ENCODE data around the gene MEF2C.

The MEF2C gene

DNA sequence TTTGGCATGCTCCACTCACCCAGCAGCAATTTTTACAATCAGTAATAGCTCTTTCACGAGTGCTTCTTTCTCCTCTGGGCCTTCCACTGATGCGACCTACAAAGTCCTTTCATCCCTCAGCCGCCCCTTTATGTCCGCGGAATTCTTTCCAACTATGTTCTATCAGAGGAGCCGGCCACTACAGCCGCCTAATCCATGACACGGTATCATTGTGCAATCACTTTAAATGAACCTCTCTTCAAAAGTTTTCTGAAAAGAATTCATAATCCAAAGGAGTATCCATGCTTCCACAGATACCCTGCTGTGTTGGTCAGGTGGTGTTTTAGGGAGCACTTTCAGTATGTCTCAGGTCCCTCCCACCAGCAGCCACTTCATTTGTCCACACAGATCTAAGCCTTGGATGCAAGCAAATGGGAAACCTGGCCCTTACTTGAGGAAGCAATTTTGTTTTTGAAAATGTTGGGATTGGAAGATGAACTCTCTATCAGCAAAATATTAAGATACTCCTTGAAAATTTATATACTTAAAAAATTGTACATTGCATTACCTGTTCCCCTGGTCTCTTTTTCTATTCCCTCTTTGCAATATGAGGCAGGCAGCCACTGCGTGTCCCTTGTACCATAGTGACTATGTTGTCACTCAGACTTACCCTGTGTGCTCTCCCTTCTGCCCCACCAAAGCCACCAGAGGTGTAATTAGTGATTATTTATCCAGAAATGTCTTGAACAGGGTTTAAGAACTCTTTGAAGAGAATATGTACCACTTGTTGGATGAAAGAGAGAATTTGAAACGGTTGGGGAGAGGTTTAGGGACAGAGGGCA lies 12.9 kb upstream of the MEF2C start:
- no peak overlapping the region for H3K4me3 ChIP-seq (ENCODE audit: low read length)
- TF ChIP-seq, protein P1, sequence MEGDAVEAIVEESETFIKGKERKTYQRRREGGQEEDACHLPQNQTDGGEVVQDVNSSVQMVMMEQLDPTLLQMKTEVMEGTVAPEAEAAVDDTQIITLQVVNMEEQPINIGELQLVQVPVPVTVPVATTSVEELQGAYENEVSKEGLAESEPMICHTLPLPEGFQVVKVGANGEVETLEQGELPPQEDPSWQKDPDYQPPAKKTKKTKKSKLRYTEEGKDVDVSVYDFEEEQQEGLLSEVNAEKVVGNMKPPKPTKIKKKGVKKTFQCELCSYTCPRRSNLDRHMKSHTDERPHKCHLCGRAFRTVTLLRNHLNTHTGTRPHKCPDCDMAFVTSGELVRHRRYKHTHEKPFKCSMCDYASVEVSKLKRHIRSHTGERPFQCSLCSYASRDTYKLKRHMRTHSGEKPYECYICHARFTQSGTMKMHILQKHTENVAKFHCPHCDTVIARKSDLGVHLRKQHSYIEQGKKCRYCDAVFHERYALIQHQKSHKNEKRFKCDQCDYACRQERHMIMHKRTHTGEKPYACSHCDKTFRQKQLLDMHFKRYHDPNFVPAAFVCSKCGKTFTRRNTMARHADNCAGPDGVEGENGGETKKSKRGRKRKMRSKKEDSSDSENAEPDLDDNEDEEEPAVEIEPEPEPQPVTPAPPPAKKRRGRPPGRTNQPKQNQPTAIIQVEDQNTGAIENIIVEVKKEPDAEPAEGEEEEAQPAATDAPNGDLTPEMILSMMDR (conservative IDR thresholded peaks at IDR 0.05; ENCODE audit: low read length) = no peak

DNA sequence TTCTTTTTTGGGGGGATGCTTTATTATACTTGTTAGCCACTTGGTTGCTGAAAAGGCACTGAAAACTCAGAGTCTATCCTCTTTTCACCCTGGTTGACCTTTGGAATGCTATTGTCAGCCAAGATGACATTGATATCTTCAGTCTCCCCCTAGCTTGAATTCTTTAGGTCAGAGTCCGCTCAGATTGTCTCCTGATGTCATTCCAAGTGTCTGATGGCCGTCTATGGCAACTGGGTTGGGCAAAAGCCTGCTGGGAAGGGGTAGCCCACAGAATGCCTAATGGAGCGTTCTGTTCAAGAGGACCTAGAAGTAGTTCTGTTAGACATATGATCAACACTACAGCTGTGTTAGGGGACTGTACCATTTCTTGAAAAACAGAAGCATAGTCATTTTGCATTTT lies 9.7 kb upstream of the MEF2C start:
- H3K4me3 ChIP-seq (ENCODE audit: low read length) = no peak overlapping the region
- DNase-seq (ENCODE audit: low read depth) = no peak
- TF ChIP-seq, protein P1 (conservative IDR thresholded peaks at IDR 0.05; ENCODE audit: low read length) = no peak

More for the DNA sequence above, 12.9 kb upstream of the MEF2C start:
- DNase-seq (ENCODE audit: low read depth) = no peak

DNA sequence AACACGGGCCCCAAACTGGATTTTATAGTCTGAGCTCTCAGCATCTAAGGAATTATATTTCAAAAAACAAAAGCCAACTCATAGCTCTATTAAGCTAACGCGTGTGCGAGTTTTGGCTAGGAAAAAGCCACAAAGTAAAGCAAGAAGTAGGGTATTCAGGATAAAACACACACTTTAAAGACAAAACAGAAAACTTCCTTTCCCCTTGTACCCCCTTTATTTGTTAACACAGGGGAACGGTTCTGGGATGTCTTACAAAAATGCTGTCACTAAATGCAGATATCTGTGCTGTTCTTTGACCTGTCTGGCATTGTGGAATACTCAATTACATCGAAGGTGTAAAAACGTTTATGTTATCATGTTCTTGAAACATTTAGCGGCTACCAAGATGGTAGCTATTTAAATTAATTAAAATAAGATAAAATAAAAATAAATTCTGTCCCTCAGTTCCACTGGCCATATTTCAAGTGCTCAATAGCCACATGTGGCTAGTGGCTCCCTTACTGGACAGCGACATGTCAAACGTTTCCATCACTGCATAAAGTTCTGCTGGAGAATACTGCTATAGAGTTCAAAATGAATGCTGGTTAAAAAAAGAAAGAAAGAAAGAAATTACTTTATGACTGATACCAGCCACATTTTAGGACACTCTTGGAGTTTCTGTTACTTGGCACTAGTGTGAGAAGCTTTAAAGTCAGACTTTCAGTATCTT lies 7.2 kb upstream of the MEF2C start:
- peak overlapping the region; percentile 67 for H3K4me3 ChIP-seq (ENCODE audit: low read length)
- TF ChIP-seq, protein P1 (conservative IDR thresholded peaks at IDR 0.05; ENCODE audit: low read length) = no peak
- no peak for DNase-seq (ENCODE audit: low read depth)

DNA sequence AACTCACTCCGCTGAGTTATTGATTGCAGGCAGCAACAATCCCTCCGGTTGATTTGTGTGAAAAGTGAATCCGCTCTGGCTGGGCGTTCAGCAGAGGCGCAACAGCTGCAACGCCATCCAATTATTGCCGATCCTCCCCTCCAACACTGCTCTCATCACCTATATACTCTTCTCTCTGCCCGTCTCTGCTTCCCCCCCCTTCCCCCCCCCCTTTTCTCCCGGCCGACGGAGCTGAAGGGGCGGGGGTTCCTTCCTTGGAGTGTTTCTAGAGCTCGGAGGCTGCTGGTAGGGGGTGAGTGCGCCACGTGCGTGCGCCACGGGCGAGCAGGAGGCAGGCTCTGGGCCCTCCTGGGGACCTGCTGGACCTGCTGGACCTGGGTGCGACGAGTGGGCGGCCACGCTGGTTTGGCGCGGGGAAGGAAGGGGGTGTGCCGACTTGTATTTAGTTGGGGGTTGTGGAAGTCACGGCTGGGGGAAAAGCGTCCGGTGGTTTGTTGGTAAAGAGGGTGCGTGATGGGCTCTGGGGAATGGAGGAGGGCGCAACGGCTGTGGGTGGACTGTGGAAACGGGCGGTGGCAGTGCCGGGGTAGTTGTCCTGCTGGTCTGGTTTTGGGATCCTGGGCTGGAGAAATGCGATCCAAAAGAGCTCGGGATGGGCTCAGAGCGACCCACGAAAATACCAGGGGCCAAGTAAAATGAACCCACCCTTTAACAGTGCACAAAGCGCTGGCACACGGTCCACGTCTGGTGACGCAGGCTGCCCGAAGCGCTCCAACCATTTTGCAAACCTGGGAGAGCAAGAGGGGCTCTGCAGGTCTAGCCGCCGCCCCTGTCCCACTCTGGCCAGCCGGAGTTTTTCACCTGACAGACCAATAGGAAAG lies 6.4 kb upstream of the MEF2C start:
- peak; percentile 42 for DNase-seq (ENCODE audit: low read depth)
- peak overlapping the region; percentile 67 for H3K4me3 ChIP-seq (ENCODE audit: low read length)
- TF ChIP-seq, protein P1 (conservative IDR thresholded peaks at IDR 0.05; ENCODE audit: low read length) = 0 out of 2 replicates have a peak, but pooled peaks have one; percentile 4

DNA sequence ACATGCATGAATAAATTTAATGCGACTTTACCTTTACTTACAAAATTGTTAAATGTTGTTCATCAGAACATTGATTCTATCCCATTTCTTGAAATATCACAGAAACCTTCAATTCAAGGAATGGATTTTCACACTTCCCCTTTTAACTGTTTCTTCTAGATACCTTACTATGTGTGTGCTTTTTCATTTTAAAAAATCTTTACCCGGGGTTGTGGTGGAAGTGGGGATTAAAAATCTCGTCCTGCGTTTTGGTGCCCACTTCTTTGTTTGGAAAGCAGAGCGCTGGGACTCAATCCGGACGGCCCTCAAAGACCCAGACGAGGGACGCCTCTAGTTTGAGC lies 5.8 kb upstream of the MEF2C start:
- peak overlapping the region; percentile 67 for H3K4me3 ChIP-seq (ENCODE audit: low read length)
- TF ChIP-seq, protein P1 (conservative IDR thresholded peaks at IDR 0.05; ENCODE audit: low read length) = no peak
- no peak for DNase-seq (ENCODE audit: low read depth)

DNA sequence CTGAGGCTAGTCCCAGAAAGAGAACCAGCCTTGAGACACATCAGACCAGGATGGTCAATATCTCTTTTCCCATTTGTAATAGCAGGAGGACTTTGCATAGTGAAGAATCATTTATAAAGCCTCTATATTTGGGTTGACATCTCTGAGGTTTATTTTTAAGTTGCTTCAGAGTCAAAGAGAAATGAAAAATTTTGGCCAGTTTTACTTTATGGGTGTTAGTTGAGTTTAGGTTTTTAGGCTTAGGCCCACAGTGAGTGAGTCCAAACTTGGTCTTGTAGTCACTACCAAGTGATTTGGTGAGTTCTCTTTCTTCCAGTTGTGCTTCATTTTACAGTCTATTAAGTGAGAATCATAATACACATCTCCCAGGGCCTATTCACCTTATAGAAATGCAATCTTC lies 5.3 kb upstream of the MEF2C start:
- H3K4me3 ChIP-seq (ENCODE audit: low read length) = no peak overlapping the region
- TF ChIP-seq, protein P1 (conservative IDR thresholded peaks at IDR 0.05; ENCODE audit: low read length) = no peak
- DNase-seq (ENCODE audit: low read depth) = no peak

Data from AG10803 (cell line).